CD4-positive, CD25-positive, alpha-beta regulatory T cell (primary cell): ENCODE data around the gene HS3ST6. TPM values are rescaled to one million over a fixed set of nuclear protein-coding genes. Genes with fewer than 3 reads are reported as not detected.
A peak's percentile ranks its signal among the peaks of the same experiment; 100 is the strongest.
"Not testable (repeated sequence)": the region's sequence is repeated elsewhere in the genome, so short reads cannot be mapped to it uniquely, and the experiment has no call there.

Source experiments
- ATAC-seq, 2 donors: fragments of 150-1000 bp; cut with Tn5 transposase; one replicate each; pipeline ENCODE4 v1.10.0; 2021; ENCODE audit warnings: low read depth in 2 of 2, moderate number of reproducible peaks in 2 of 2, moderate library complexity in 1 of 2
- DNase-seq, 3 donors: peaks; one replicate each; pipeline versions ENCODE4 v3.0.0 to v3.0.0-alpha.2; 2012 to 2022; ENCODE audit warnings: mixed read lengths in 1 of 3
- H3K27ac ChIP-seq: one replicate; pipeline ENCODE4 v1.7.0; 2013; ENCODE audit warnings: mild to moderate bottlenecking, low read length; ENCODE audit not compliant: insufficient read depth, poor library complexity, severe bottlenecking
- H3K27me3 ChIP-seq: one replicate; pipeline ENCODE4 v1.7.0; 2013; ENCODE audit warnings: low read length; ENCODE audit not compliant: control insufficient read depth, insufficient read depth
- H3K36me3 ChIP-seq: one replicate; pipeline ENCODE4 v1.7.0; 2013; ENCODE audit warnings: mild to moderate bottlenecking, low read length, moderate library complexity; ENCODE audit not compliant: control insufficient read depth, insufficient read depth
- H3K4me1 ChIP-seq: 2 replicates; pipeline ENCODE4 v1.7.0; 2013; ENCODE audit warnings: mild to moderate bottlenecking, low read length; ENCODE audit not compliant: insufficient read depth, control insufficient read depth, poor library complexity, severe bottlenecking
- H3K4me3 ChIP-seq: one replicate; pipeline ENCODE4 v1.7.0; 2013; ENCODE audit warnings: low read depth, mild to moderate bottlenecking, low read length, moderate library complexity
- H3K9me3 ChIP-seq, 2 experiments: 1 replicate in 1 of 2; 2 replicates in 1 of 2; pipeline ENCODE4 v1.7.0; 2013; ENCODE audit warnings: low read length in 2 of 2, mild to moderate bottlenecking in 1 of 2, moderate library complexity in 1 of 2; ENCODE audit not compliant: control insufficient read depth in 2 of 2
- H3K27ac Mint-ChIP-seq, 3 donors: one replicate each; pipeline ENCODE4 v1.8.0; 2020 to 2022; ENCODE audit warnings: mild to moderate bottlenecking in 3 of 3, mixed read lengths in 3 of 3, moderate library complexity in 2 of 3
- H3K27me3 Mint-ChIP-seq: one replicate; pipeline ENCODE4 v1.8.0; 2022; ENCODE audit warnings: mild to moderate bottlenecking, mixed read lengths
- H3K36me3 Mint-ChIP-seq: one replicate; pipeline ENCODE4 v1.8.0; 2020; ENCODE audit warnings: mixed read lengths
- H3K4me1 Mint-ChIP-seq, 4 donors: one replicate each; pipeline ENCODE4 v1.8.0; 2020 to 2022; ENCODE audit warnings: mixed read lengths in 4 of 4, mild to moderate bottlenecking in 1 of 4
- H3K4me3 Mint-ChIP-seq, 4 donors: one replicate each; pipeline ENCODE4 v1.8.0; 2020 to 2022; ENCODE audit warnings: mild to moderate bottlenecking in 4 of 4, mixed read lengths in 4 of 4, moderate library complexity in 3 of 4
- H3K9me3 Mint-ChIP-seq, 7 donors: one replicate each; pipeline ENCODE4 v1.8.0; 2020 to 2022; ENCODE audit warnings: mixed read lengths in 7 of 7, mild to moderate bottlenecking in 3 of 7, moderate library complexity in 2 of 7
- polyA plus RNA-seq, 4 donors: library from polyadenylated mRNA; unstranded; fragments of 300-500 nt; fragmentation: Illumina TruSeq; gene quantifications; one replicate each; pipeline ENCODE4 v1.2.3, GENCODE V29; 2021
- total RNA-seq: library from RNA; stranded (reverse); gene quantifications from one replicate; pipeline ENCODE4 v1.2.3, GENCODE V29; 2022

The HS3ST6 gene
- total and polyA plus RNA-seq, 5 donors from 2014 or later, result not detected

DNA sequence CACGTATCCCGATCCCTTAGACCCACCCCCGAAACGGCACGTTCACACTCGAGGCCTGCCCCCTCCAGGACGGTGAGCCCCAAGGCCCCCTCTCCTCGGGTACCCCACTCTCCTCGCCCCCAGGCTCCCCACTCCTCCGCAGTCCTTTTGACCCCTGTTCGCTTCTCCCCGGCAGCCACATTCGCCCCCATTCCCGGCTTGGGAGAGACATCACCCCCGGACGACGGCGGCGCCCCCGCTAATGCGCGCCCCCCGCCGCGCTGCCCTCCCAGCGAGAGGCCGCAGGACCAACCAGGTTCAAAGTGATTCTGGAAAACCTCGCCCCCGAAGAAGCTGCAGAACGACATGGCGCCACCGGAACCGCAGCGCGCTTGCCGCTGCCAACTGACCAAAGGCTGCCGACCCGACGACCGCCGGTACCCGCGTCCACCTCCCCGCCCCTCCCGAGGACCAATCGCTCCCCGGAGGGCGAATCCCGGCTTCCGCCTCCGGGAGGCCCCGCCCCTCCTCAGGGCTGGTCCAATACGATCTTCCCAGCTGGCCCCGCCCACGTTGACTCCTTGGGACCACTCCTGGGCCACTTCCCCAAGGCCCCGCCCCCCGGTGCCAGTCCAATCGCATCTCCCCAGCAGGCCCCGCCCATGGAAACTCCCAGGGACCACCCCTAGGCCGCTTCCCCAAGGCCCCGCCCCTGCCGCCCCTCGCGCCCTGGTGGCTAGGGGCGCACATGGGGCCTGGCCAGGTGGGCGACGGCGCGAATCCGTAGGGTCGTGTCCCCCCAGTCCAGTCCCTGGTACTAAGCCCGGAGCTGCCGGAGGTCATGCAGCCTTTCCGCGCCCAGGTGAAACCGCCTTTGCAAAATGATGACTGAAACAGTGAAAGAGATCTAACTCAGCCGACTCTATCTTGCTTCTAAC lies 24.9 kb upstream of the HS3ST6 start, which contains the start of gene MSRB1:
Gene MSRB1, minus strand, starts transcription at position 390 of the 917 bp plus-strand sequence. Its CDS starts 43 bp downstream, at position 347.
- Mint-ChIP-seq H3K27me3 (peaks cover 5% of the 10 kb centered on the region), H3K9me3 (no peaks in the 10 kb centered on the region), H3K27ac (peak within 1 kb of the TSS in 2 of 3 donors; percentile 71 to 85), H3K4me1 (peaks cover 0 to 29% (median 9%) of the 10 kb centered on the region in 4 donors), H3K4me3 (peak within 1 kb of the TSS; percentile 85 to 96 (median 88)), H3K36me3 (no peaks in the 10 kb centered on the region)
- Histone ChIP-seq H3K27ac (peak within 1 kb of the TSS; percentile 72), H3K9me3 (no peaks in the 10 kb centered on the region), H3K27me3 (no peaks in the 10 kb centered on the region), H3K4me1 (peaks cover 23% of the 10 kb centered on the region), H3K4me3 (peak within 1 kb of the TSS; percentile 79), H3K36me3 (peaks cover 8% of the 10 kb centered on the region)
- DNase-seq, result peak; percentile 98 to 99 (median 99)
- ATAC-seq, result peak; percentile 97

DNA sequence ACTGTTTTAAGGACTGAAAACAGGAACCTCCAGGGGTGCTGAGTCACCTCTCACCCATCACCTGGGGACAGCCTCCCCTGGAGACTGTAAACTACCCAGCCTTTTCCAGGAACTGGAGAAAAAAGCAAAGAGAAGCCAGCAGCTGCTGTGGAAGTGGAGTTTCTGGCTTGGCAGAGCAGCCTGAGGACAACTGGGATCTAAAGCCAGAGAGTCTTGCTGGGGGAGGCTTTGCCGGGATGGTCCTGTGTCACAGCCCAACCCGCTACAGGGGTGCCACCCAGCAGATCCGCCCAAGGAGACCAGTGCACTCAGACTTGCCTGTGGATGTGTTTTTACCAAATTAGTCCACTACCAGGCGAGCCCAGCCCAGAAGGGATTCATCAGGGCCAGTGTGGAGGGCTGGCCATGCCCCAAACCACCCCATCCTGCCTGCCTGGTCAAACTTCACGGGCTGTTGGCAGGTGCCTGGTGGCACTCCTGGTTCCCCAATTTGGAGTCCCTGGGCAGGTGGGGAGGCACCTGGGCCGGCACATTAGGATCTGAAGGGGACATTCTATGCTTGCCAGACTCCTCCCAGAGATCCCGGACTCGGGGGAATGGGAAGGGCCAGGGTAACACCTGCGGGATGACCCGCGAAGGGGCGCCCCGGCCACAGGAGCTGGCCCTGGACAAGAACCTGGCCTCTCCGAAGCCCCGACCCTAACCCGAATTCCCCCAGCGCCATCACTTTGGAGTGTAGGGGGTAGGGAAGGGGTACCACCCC lies 24.0 kb upstream of the HS3ST6 start:
- H3K36me3 ChIP-seq, result peaks cover 8% of the 10 kb centered on the region
- Mint-ChIP-seq H3K4me1 (peaks cover 0 to 29% (median 9%) of the 10 kb centered on the region in 4 donors), H3K4me3 (peak overlapping the region; percentile 85 to 96 (median 88)), H3K36me3 (no peaks in the 10 kb centered on the region), H3K9me3 (no peaks in the 10 kb centered on the region), H3K27ac (no peak overlapping the region), H3K27me3 (no peaks in the 10 kb centered on the region)
- DNase-seq (peak in 1 of 3 donors; percentile 61), ATAC-seq (no peak)
- H3K27me3 ChIP-seq, result no peaks in the 10 kb centered on the region
- H3K4me3 ChIP-seq, result peak overlapping the region; percentile 37
- H3K4me1 ChIP-seq, result peaks cover 23% of the 10 kb centered on the region
- H3K9me3 ChIP-seq, result no peaks in the 10 kb centered on the region
- H3K27ac ChIP-seq, result no peak overlapping the region

DNA sequence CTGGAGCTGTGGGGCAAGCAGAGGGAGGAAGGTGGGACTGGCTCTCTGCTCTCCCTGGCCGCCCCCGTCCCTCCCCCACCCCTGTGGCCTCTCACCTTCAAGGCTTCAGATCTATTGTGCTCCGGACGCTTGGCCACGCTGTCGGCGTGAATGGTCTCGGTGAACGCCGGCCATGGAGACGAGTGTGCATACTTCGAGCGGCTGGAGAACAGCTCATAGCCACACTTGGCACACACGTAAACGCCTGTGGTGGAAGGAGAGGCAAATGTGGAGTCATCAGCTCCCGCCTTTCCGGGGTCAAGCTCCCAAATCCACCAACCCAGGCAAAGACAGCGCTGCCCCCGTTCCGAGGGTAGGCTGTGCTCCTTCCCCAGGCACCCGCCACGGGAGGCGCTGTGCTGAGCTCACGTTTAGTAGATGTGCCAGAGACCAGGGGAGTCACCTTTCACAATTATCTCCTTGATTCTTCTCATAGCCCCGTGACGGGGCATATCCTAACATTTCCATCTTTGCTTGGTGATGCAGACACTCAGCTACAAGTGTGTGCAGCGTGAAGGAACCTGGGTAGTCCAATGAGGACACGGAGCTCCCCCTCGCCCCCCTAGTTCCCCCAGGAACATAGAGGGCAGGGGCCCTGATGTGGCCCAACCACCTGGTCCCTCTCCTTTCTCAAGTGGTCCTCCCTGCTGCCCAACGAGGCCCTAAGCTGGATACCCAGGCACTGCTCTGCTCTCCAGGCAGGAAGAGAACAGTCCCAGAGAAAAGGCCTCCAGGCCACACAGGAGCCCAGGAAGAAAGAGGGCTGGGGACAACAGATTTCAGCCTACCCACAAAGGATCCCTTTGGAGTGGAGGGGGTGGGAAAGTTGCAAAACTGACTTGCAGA lies 23.2 kb upstream of the HS3ST6 start:
- Mint-ChIP-seq H3K9me3 (no peaks in the 10 kb centered on the region), H3K27me3 (no peaks in the 10 kb centered on the region), H3K4me1 (peaks cover 0 to 29% (median 9%) of the 10 kb centered on the region in 4 donors), H3K27ac (no peak overlapping the region), H3K4me3 (peak overlapping the region; percentile 85 to 90 (median 87)), H3K36me3 (peaks cover 5% of the 10 kb centered on the region)
- Histone ChIP-seq H3K4me1 (peaks cover 23% of the 10 kb centered on the region), H3K36me3 (peaks cover 8% of the 10 kb centered on the region), H3K27me3 (no peaks in the 10 kb centered on the region), H3K9me3 (no peaks in the 10 kb centered on the region), H3K27ac (no peak overlapping the region), H3K4me3 (no peak overlapping the region)
- ATAC-seq, result no peak
- DNase-seq, result no peak

DNA sequence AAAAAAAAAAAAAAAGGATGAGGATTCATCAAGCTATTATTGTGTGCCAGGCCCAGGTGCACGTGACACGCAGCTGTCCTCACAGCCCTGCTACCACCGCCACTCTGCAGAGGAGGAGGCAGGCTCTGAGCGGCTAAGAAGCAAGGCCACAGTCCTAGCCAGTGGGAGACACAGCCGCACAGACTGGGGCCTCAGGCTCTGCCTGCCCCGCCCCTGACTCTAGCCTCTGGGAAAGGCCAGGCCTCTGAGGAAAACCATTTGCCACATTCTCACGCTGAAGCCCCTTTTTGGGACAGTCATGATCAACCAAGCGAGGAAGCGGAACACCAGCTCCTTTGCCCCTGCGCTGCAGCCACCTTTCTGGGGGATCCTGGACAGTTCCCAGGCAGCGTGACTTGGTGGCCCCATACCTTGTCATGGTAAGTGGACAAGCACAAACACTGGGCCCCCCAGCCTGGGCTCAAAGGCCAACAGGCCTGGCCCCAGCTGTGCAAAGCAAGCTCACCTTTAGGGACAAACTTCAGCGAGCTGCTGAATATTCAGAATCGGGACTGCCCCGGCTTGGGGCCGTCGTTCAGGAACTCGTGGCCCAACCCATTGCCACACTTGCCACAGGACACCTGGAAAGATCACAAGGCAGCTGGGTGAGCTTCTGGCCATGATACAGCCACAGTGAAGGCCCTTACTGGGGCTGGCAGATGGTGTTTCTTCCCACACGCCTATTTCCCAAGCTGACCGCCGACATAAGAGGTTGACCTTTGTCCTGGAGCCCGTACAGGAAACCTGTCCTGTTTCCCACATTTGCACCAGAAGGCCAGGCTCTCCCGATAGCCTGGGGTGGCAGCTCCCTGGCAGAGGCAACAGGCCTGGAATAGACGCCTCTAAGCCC lies 22.3 kb upstream of the HS3ST6 start:
- H3K36me3 Mint-ChIP-seq, result peaks cover 5% of the 10 kb centered on the region
- DNase-seq (no peak), ATAC-seq (no peak)
- Histone ChIP-seq H3K9me3 (no peaks in the 10 kb centered on the region), H3K27ac (no peak overlapping the region), H3K36me3 (peaks cover 8% of the 10 kb centered on the region), H3K27me3 (no peaks in the 10 kb centered on the region), H3K4me1 (peaks cover 23% of the 10 kb centered on the region), H3K4me3 (no peak overlapping the region)
- peaks cover 0 to 29% (median 9%) of the 10 kb centered on the region in 4 donors for H3K4me1 Mint-ChIP-seq
- no peak overlapping the region for H3K27ac Mint-ChIP-seq
- no peaks in the 10 kb centered on the region for H3K27me3 Mint-ChIP-seq
- peak overlapping the region in 1 of 4 donors; percentile 63 for H3K4me3 Mint-ChIP-seq
- H3K9me3 Mint-ChIP-seq, result no peaks in the 10 kb centered on the region

DNA sequence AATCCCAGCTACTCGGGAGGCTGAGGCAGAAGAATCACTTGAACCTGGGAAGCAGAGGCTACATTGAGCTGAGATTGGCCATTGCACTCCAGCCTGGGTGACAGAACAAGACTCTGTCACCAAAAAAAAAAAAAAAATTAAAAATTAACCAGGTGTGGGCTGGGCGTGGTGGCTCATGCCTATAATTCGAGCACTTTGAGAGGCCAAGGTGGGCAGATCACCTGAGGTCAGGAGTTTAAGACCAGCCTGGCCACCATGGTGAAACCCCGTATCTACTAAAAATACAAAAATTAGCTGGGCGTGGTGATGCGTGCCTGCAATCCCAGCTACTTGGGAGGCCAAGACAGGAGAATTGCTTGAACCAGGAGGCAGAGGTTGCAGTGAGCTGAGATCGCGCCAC lies 21.6 kb upstream of the HS3ST6 start:
- H3K4me3 ChIP-seq, H3K36me3 ChIP-seq, H3K27me3 ChIP-seq, H3K9me3 Mint-ChIP-seq, DNase-seq, H3K9me3 ChIP-seq, H3K27ac Mint-ChIP-seq, H3K27ac ChIP-seq, H3K27me3 Mint-ChIP-seq, ATAC-seq, H3K36me3 Mint-ChIP-seq: not testable (repeated sequence)
- Mint-ChIP-seq H3K4me1 (peaks cover 0 to 29% (median 9%) of the 10 kb centered on the region in 4 donors), H3K4me3 (peak overlapping the region in 1 of 4 donors; percentile 10)
- peaks cover 23% of the 10 kb centered on the region for H3K4me1 ChIP-seq

DNA sequence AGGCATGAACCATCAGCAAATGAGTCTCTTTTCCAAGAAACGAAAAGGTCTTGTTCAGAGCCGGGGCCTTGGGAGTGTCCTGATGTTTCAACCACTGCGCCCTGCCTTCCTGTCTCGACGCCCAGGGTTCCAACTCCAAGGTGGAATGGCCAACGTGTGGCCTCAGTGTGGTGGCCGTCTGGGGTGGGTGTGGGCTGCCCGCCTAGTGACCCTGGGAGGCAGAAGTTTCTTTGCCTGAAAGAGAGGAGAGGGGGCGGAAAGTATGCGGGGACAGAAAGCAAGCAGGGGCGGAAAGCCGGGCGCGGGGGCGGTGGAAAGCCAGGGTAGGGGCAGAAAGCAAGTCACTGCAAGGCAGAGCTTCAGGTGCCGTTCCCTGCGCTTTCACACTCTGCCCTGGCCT lies 20.7 kb upstream of the HS3ST6 start:
- Histone ChIP-seq H3K36me3 (peaks cover 8% of the 10 kb centered on the region), H3K27me3 (no peaks in the 10 kb centered on the region), H3K4me3 (no peak overlapping the region), H3K9me3 (no peaks in the 10 kb centered on the region), H3K27ac (no peak overlapping the region), H3K4me1 (peaks cover 23% of the 10 kb centered on the region)
- H3K4me3 Mint-ChIP-seq, result no peak overlapping the region
- no peak for DNase-seq
- H3K27ac Mint-ChIP-seq, result no peak overlapping the region
- H3K4me1 Mint-ChIP-seq, result peaks cover 0 to 25% (median 6%) of the 10 kb centered on the region in 4 donors
- H3K36me3 Mint-ChIP-seq, result peaks cover 5% of the 10 kb centered on the region
- no peak for ATAC-seq
- H3K9me3 Mint-ChIP-seq, result no peaks in the 10 kb centered on the region
- H3K27me3 Mint-ChIP-seq, result no peaks in the 10 kb centered on the region
